Fibroblast of the conjunctiva (primary cell): ENCODE results near the gene CEP162.
"Not testable (repeated sequence)": the region's sequence is repeated elsewhere in the genome, so short reads cannot be mapped to it uniquely, and the experiment has no call there.

Experiments used
- DNase-seq: peaks from one replicate; pipeline ENCODE4 v3.0.0-alpha.2; 2010; ENCODE audit warnings: low read depth

CEP162 gene

GRCh38 chr6:84242265-84242664 lies 14.8 kb upstream of the CEP162 start:
- no peak for DNase-seq

GRCh38 chr6:84228198-84228543 lies 728 bp upstream of the CEP162 start:
- DNase-seq = no peak

GRCh38 chr6:84227044-84227433 lies 404 bp downstream of the CEP162 start:
- DNase-seq = no peak

GRCh38 chr6:84224251-84224650 lies 3.2 kb downstream of the CEP162 start:
- DNase-seq = no peak

- DNase-seq = not testable (repeated sequence)
These were observed 3.8 kb downstream of the CEP162 start for GRCh38 chr6:84223608-84224007.

- no peak for DNase-seq
These were observed 5.0 kb downstream of the CEP162 start for GRCh38 chr6:84222426-84222825.

GRCh38 chr6:84220809-84221409 lies 6.5 kb downstream of the CEP162 start:
- peak; percentile 14 for DNase-seq

GRCh38 chr6:84218091-84218490 lies 9.4 kb downstream of the CEP162 start:
- no peak for DNase-seq

- no peak for DNase-seq
These were observed 14.2 kb downstream of the CEP162 start for GRCh38 chr6:84213217-84213616.

- no peak for DNase-seq
These were observed 23.4 kb downstream of the CEP162 start for GRCh38 chr6:84204011-84204410.

GRCh38 chr6:84199987-84200386 lies 27.5 kb downstream of the CEP162 start:
- not testable (repeated sequence) for DNase-seq

- no peak for DNase-seq
These were observed 29.7 kb downstream of the CEP162 start for GRCh38 chr6:84197708-84198107.

GRCh38 chr6:84193114-84193708 lies 34.2 kb downstream of the CEP162 start:
- no peak for DNase-seq

- no peak for DNase-seq
These were observed 35.6 kb downstream of the CEP162 start for GRCh38 chr6:84191802-84192201.

- not testable (repeated sequence) for DNase-seq
These were observed 38.1 kb downstream of the CEP162 start for GRCh38 chr6:84189356-84189755.

GRCh38 chr6:84183430-84183829 lies 44.0 kb downstream of the CEP162 start:
- no peak for DNase-seq

GRCh38 chr6:84182001-84182400 lies 45.4 kb downstream of the CEP162 start:
- no peak for DNase-seq

- DNase-seq = no peak
These were observed 50.2 kb downstream of the CEP162 start for GRCh38 chr6:84177241-84177640.

GRCh38 chr6:84172574-84172973 lies 54.9 kb downstream of the CEP162 start:
- DNase-seq = no peak

- DNase-seq = no peak
These were observed 55.4 kb downstream of the CEP162 start for GRCh38 chr6:84172080-84172479.

- no peak for DNase-seq
These were observed 60.0 kb downstream of the CEP162 start for GRCh38 chr6:84167457-84167856.

GRCh38 chr6:84166395-84166794 lies 61.0 kb downstream of the CEP162 start:
- DNase-seq = no peak

GRCh38 chr6:84164328-84164727 lies 63.1 kb downstream of the CEP162 start:
- DNase-seq = not testable (repeated sequence)

GRCh38 chr6:84161190-84161589 lies 66.3 kb downstream of the CEP162 start:
- DNase-seq = no peak
